Hematopoietic multipotent progenitor cell treated with erythropoietin and hydrocortisone succinate and interleukin-3 and kit ligand, for 17 days (in vitro differentiated cells): Measurements from ENCODE around the gene DLGAP1.

ENCODE experiments used
- DNase-seq: peaks from one replicate; pipeline ENCODE4 v3.0.0-alpha.2; 2015; ENCODE audit warnings: low spot score

Gene DLGAP1

DNA sequence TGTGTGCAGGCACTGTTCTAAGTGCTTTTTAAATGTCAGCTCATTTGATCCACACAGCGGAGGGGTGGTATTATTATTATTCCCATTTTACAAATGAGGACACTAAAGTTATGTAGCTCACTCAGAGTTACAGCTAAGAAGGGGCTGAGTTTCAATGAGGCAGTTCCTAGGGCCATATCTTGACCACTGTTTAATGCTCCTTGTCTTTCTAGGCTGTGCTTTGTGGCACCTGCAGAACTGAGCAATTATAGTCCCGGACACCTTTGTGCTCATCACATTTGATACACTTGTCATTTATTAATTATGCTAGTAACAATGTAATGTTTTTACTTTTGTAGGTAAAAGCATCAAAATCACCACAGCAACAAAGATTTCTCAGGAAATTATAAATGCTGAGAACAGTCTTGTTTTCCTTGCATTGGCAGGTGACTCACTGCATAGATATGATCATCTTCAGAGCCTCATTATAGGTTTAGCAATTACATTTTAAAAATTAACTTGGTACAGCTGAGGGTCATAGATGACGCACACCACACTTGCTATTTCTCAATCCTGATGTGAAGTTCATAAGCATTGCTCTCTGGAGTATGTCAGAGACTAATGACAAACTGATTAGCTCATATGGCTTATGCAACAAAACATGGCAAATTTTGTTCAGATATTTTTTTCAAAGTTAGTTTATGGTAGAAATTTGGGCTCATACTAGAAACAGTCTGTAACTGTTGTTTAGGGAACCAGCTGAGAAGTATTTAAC lies 638.3 kb downstream of the DLGAP1 start:
- no peak for DNase-seq

DNA sequence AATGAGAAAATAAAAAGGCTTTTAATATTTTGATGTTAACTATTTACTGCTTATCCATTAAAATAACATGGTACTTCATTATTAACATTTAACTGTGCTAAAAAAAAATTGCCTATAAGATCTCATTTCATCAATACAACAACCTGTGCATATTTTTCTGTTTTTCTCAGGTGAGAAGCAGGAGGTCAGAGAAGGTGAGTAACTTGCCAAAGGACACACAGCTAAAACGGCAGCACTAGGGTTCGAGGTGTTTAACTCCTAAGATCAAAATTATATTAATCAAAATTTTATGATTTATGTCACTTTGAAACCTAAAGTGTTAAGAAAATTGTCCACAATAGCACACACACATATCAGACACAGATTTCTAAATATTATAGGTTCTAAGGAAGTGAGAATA lies 639.1 kb downstream of the DLGAP1 start:
- no peak for DNase-seq

DNA sequence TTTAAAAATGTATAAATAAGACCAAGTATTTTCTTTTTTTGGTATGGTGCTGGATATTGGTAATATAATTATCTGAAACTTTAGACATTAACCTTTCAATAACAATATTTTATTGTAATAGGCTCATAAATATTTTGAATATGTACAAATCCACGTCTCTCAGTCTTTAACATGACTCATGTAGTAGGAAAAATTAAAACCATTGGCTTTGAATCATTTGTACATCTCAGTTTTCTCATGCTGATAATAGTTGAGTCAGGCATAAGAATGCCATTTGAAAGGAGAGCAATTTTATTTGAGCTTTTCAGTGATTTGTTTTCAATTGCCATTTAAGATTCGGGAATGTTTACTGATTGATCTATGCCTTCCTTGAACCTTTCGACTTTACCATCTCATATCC lies 640.3 kb downstream of the DLGAP1 start:
- no peak for DNase-seq

DNA sequence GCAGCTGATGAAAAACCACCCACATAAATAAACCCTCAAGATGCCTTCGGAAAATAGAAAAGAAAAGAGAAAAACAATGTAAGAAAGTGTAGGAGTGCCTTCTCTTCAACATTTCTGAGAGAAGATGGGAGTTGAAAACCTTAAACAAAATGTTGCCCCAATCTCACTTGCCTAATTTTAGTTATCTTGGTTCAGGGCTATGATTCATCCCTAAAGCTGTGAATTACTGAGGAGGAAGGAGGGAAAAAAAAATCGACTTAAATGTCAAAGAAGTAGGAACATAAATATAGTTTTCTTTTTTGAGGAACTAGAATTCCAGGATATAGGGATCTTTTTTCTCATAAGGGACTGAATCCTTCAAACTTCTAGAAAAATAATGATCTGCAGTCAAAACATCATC lies 644.8 kb downstream of the DLGAP1 start:
- no peak for DNase-seq

DNA sequence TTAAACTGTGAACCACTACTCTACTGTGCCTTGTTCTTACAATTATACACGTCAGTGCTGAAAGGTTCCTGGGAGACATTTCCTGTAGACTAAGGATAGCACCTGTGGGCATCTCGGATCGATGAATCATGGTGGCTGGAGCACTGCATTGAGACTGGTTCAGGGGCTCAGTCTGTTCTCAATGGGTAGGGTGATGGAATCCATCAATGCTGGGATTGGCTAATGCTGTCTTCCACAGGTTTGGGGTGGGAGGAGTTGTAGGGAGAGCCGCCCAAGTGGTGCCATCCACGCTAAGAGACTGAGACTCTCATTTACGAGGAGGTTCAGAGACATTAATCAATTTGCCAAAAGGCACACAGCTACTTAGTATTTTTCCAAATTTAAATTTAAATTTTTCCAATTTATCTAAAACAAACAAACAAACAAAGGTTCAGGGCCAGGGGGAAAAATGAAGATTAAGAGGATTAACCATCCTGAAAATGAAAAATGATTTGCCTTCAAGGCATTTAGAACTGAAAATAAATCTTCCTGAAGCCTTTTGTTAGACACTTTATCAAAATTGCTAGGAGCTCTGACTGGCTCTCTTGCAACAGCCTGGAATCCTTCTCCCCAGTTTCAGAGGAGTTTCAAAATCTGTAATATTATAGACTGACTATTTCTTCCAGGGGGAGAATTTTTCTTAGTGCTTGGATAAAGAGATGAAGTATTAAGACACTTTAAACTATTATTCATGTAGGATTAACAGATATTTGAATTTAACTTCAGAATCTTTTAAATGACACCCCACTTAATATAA lies 645.9 kb downstream of the DLGAP1 start:
- DNase-seq: no peak

DNA sequence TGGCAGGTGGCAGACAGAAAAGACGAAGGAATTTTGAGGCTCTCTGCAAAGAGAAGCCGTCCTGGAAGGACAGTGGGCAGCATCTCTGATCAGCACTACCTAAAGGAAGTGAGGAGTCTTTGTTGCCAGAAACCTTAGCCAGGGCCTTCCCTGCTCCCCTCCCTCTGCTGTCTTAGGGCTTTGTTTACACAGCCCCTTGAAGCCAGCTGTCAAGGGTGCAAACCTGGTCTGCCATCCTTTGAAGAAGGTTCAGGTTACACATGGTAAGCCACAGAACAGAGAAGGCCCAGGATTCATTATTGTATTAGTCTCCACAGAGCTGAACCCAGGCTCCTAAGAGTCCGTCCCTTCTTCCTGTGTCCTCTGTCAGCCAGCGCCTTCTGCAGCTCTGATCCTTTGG lies 648.5 kb downstream of the DLGAP1 start:
- DNase-seq: no peak

DNA sequence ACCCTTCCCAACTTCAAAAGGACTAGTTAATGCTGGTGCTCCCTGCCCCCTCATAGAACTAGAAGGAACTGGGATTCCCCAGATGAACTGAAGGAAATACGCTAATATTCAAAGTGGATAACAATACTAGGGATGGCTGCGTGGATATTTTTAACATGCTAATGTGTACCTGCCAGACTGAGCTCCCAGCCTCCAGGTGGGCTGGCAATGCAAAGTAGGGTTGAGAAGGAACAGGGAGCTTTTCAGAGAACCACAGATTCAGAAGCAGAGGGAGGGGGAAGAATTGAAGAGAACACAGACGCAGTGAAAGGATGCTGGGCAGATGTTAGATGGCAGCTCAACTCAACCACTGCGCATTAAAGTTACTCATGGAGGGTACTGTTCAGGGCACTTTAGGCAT lies 650.8 kb downstream of the DLGAP1 start:
- no peak for DNase-seq

DNA sequence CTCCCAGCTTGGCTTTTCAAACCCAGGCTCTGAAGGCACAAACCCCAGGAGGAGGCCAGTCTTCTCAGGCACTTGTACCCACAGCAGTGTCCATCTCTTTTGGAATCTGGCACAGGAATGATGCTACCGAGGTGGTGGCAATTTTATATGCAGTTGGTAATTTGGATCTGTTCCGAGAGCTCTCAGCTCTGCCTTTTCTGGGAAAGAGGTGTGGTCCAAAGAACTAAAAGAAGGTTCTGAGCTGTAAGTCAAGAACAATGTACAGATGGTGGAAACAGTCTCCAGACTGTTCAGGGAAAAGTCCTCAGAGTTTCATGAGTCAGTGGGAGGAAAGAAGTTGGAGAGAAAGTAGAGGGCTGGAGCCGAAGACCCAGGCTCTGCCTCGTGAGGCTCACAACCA lies 651.8 kb downstream of the DLGAP1 start:
- no peak for DNase-seq

DNA sequence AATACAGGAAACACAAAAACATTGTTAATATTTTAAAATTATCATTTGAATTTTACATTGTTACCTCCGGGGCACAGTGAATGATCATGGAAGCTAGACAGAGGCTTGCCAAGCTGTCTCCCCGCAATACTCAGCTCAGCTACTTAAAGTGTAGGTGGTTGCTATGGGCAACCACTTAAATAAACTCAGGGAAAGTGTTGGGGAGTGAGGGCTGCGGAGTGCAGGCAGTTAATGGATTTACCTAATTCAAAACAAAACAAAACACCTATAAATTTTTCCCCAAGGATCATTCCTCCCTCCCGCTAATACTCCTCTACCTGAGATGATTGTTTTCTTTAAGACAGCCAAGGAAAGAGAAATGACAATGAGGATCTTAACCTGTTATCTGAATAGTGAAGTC lies 655.6 kb downstream of the DLGAP1 start:
- no peak for DNase-seq

DNA sequence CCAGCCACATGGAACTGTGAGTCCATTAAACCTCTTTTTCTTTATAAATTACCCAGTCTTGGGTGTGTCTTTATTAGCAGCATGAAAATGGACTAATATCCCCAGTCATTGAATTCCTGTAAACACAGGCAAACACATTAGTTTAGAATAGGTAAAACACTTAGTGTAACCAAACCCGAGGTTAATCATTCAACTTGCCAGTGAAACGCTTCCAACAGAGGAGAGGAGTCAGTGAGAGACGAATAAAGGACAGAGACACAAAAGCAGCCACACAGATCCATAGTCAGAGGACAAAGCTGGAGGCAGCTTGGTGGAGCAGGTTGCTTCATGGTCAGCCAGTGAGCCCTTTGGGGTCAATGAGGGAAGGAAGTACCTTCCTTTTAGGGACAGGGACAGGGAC lies 657.1 kb downstream of the DLGAP1 start:
- DNase-seq: no peak

DNA sequence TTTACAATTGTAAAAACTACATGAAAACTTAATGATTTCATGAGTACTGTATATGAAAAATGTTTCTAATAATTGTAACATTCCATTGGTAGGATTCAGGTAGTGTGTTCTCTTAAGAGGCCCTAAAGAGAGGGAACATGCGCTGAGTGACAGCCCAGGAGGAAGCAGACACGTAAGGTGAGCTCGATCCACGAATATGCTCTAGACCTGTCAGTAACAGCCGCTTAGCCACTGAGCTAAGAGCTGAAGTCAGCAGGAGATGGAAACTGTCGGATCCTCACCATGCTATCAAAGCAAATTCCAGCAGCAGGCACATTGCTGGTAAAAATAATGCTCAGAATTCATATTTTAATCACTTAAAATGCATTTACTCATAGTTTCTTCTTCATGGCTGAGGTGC lies 658.7 kb downstream of the DLGAP1 start:
- DNase-seq: no peak

DNA sequence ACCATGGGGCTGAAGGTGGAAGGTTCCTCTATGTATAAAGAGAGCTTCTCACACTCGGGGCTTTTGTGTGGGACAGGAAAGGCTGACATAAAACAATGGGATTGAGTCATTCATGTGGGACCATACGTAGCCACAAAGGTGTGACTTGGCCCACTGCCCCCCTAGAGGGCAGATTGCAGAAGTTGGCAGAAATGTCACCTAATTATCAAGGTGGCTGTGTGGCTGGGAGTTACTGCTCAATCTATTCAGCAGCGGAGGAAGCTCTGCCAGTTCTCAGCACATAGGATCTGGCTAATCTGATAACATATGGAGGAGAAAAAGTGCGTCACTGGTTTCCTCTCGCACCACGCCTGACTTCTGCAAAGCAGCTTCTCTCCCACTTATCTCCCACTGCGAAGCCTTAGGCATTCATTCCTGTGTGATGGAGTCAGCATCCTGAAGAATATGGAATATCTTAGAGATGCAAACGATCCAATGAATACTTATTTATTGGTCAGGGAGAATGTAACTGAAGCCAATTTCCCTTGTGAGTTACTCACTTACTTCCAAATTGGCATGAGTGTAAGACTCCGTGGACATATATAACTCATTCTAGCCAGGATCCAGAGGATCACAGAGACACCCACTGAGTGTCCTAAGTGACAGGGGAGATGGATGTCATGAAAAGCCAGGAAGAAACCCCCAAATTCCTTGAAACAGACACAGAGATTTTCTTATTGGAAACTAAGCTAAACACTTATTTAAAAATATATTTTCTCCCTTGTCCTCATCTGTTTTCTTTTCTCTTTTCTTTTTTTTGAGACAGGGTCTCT lies 660.4 kb downstream of the DLGAP1 start:
- no peak for DNase-seq

DNA sequence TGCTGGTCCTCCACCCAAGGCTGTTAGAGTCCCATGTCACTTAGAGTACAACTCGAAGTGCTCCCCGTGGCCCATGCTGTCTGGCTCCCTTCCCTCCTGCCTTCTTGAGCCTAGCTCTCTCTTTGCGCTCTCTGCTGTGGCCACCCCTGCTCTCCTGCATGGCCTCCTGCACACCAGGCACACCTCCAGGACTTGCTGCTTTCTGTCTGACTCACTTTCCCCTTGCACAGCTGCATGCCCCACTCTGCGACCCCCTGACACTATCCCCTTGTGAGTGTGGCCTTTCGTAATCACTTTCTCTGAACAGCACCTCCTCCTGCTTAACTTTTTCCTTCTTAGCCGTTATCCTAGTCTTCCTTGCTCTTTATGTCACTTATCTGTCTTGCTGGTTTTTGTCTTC lies 661.6 kb downstream of the DLGAP1 start:
- no peak for DNase-seq

DNA sequence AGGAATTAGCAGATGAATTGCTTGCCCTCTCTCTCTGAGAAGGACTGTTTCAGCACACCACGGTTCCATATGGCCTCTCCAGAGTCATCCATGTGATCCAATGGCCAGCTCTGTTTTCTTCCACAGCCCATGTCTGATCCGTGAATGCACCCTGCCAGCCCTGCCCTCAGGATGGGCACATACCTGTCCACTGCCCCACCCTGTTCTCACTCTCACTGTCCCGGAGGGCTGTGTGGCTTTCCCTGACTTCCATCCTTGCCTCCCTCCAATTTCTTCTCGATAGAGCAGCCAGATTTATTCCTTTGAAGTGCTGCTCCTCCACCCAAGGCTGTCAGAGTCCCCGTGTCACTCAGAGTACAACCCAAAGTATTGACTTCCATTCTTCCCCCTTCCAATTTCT lies 662.0 kb downstream of the DLGAP1 start:
- no peak for DNase-seq

DNA sequence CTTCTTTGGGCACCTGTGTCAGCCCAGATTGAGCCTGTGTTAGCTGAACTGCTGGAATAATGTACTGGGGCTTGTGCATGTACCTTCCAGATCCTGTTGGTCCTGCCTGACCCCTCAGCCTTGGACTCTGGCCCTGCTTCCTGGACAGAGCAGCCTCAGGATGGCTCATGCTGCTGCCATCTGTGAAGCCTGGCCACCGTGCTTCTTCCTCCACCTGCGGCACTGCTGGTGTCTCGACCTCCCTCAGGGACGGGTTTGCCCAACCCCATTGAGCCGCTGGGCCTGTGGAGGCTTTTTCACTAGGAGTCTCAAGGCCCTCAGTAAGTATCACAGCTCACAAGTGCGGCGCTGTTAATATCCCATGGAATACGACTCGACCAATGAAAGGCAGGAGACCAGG lies 662.4 kb downstream of the DLGAP1 start:
- no peak for DNase-seq

DNA sequence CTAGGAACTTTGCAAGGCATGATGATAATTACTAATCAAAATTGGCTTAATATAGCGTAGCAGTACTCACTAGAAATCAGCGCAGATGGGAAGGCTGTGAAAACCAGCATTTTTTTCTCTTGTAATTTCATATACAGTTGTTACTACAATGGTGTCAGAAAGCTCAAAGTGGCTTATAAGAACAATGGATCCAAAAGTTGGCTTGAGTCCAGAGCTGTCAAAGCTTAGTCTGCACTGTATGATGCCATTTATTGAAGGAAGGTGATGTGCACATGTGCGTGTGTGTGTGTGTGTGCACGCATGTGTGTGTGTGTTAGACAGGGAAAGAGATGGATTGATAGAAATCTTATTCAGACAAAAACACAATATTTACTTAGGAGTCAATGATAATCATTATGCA lies 663.9 kb downstream of the DLGAP1 start:
- DNase-seq: no peak

DNA sequence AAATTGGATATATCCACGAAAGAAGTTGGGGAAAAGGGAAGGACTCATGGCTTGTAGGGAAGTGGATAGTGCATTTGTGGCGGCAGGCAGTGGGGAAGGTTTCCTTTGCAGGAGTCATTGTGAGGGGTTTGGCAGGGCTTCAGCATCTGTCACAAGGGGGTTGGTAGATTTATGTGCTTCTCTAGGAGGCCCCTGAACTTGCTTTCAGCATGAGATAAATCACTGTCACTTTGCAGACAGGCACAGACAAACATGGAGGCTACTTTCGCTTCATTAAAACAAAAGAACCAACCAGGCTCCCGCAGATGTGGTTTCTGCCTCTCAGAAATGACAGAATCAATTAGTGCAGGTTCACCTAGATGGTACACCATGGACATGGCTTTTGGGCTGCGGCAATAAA lies 664.4 kb downstream of the DLGAP1 start:
- no peak for DNase-seq

DNA sequence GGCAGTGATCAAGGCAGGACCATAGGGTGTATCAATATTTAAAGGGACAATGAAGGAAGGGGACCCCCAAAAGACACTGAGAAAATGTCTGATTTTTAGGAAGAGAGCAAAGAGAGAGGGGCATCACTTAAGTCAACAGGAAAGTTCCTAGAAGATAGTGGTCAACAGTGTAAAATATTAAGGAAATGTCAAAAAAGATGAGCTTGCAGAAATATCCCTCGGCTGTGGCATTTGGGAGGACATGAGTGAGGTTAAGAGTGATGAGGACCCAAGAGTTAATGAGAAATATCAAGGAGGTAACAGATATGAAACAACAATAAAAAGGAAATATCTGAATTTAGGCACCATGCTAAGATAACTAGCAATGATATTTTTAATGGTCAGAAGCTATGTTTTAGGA lies 665.6 kb downstream of the DLGAP1 start:
- DNase-seq: no peak

DNA sequence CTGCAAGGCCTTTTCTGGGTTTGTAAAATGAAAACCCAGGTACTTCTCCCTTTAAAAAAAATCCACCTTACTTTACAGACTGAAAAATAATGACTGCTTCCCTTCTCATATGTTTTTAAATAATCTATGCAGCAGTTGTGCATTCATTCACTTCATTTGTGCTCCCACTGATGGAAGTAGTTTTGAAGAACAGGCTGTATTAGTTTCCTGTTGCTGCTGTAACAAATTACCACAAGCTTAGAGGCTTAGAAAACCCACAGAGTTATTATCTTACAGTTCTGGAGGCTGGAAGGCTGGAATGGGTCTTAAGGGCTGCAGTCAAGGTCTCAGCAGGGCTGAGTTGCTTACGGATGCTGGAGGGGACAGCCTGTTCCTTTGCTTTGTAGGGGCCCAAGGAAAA lies 670.2 kb downstream of the DLGAP1 start:
- DNase-seq: no peak

DNA sequence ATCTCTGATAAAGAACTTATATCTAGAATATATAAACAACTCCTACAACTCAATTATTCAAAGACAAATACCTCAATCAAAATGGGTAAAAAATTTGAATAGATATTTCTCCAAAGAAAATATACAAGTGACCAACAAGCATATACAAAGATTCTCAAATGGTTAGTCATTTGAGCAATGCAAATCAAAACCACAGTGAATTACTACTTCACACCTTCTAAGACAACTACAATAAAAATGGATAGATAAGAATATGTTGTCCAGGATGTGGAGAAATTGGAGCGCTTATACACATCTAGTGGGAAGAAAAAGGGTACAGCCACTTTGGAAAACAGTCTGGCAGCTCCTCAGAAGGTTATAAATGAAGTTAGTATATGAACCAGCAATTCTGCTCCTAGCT lies 672.2 kb downstream of the DLGAP1 start:
- DNase-seq: no peak

DNA sequence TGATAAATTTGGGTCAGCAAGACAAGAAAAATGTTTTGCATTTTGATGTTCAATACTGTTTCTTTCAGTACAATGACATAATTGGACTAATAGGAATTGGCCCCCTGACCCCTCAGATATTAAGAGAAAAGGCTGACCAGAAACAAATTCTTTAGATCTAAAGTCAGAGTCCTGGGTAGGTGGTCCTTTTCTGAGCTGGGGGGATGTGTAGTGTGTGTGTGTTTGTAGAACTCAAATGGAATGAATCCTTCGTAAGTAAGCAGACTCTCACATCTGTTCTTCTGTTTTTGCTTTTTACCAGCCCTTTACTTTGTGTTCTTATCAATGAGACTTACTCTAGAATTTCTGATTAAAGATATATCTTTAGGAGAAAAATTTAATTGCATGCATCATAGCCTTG lies 677.4 kb downstream of the DLGAP1 start:
- DNase-seq: no peak

DNA sequence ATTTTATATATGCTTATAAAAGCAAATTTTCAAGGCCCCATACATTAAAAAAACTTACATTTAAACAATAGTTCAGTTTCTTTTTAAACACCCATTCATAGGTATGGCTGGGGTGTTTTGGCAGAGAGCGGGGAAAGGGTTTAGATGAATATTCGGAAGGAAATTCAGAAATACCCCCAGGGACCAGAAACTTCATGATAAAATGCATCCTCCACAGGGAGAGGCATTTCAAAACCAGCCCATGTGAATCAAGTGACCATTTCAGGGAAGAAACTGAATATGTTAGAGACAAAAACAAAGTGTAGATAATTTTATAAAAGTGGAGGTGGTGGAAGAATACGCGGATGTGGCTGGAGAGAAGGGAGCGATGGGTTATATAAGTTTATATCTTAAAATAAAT lies 678.0 kb downstream of the DLGAP1 start:
- no peak for DNase-seq

DNA sequence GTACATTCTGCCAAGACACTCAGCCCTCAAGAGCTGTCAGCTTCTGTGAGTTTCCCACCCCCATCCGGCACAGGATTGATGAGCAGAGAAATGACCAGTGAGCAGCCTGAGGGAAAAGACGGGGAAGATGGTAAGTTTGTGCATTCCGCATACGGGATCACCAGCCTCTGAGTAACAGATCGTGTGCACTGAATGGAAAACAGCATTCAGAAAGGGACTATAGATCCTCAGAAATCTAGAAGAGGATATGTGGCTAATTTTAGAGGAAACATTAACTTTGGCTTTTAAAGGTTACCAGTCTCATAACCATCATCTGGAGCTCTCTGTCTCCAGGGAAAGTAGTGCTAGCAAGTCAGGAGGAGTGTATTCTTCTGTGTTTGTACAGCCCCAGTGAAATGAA lies 679.1 kb downstream of the DLGAP1 start:
- DNase-seq: no peak
